K562 (cell line): Measurements from ENCODE around the gene SMIM12. TPM values are rescaled to one million over a fixed set of nuclear protein-coding genes. Genes with fewer than 3 reads are reported as not detected.

ENCODE experiments used
- ATAC-seq: fragments of 200-7000 bp; cut with Tn5 transposase; 3 replicates; pipeline ENCODE4 v1.9.1; 2020; ENCODE audit warnings: moderate library complexity
- BruUV-seq: library from RNA; stranded (reverse); fragments of 400-500 nt; replicated peaks from 2 replicates; lab custom pipeline; 2021; lab: Mats Ljungman, UMichigan
- CTCF ChIA-PET: fragments of 300-600 bp; formaldehyde crosslinking; extraction: SDS; loops from one replicate; lab custom pipeline; 2021; ENCODE audit warnings: low intra/inter-chr PET ratio; lab: Yijun Ruan, JAX
- POLR2A ChIA-PET: fragments of 300-600, 350-650 bp; sonication (Branson Sonifier 250); formaldehyde crosslinking; extraction: SDS; loops from one replicate; lab custom pipeline; 2021; ENCODE audit warnings: antibody characterized with exemption, inconsistent platforms; lab: Yijun Ruan, JAX
- DNase-seq, 4 experiments: peaks; one replicate each; pipeline versions ENCODE4 v3.0.0 to v3.0.0-alpha.2; 2011 to 2018; ENCODE audit warnings: low spot score in 3 of 4, mixed read lengths in 3 of 4; ENCODE audit errors: extremely low read depth in 1 of 4
- FAIRE-seq: peaks from 2 replicates; lab custom pipeline; 2011; peaks lifted over from hg19 to GRCh38; lab: Jason Lieb, UNC
- H2AFZ ChIP-seq: 2 replicates; pipeline ENCODE4 v1.6.0; 2011; ENCODE audit warnings: low read depth, low read length, control low read depth, inconsistent platforms
- H3K27ac ChIP-seq: fragments of 200-600 bp; 3 replicates; pipeline ENCODE4 v1.8.0; 2011; ENCODE audit warnings: low read depth, mild to moderate bottlenecking, control low read depth, inconsistent platforms, low read length, moderate library complexity, mixed read lengths; ENCODE audit errors: extremely low read depth
- H3K27me3 ChIP-seq, 2 experiments: fragments of 300-600 bp in 1 of 2; 2 replicates in 1 of 2; 3 replicates in 1 of 2; pipeline versions ENCODE4 v1.6.0 to v1.8.0; 2011; ENCODE audit warnings: inconsistent platforms in 2 of 2, low read length in 2 of 2, mild to moderate bottlenecking in 1 of 2, mixed read lengths in 1 of 2, moderate library complexity in 1 of 2; ENCODE audit not compliant: control insufficient read depth in 2 of 2, insufficient read depth in 2 of 2
- H3K36me3 ChIP-seq: fragments of 300-600 bp; 3 replicates; pipeline ENCODE4 v1.8.0; 2011; ENCODE audit warnings: mild to moderate bottlenecking, low read length, inconsistent platforms; ENCODE audit not compliant: control insufficient read depth, insufficient read depth
- H3K4me1 ChIP-seq, 2 experiments: fragments of 200-600 bp in 1 of 2; replicated peaks in 1 of 2; 2 replicates in 1 of 2; 3 replicates in 1 of 2; pipeline versions ENCODE4 v1.5.1 to v1.8.0; 2011; ENCODE audit warnings: inconsistent platforms in 2 of 2, low read length in 2 of 2, mild to moderate bottlenecking in 1 of 2, mixed read lengths in 1 of 2, moderate library complexity in 1 of 2; ENCODE audit not compliant: control insufficient read depth in 2 of 2, insufficient read depth in 2 of 2
- H3K4me2 ChIP-seq: 2 replicates; pipeline ENCODE4 v1.6.1; 2011; ENCODE audit warnings: low read length, control low read depth, inconsistent platforms, mixed read lengths; ENCODE audit not compliant: insufficient read depth
- H3K4me3 ChIP-seq: fragments of 200-600 bp; sonication (generic), shearing (Covaris generic); 2 replicates; pipeline ENCODE4 v1.5.1; 2016; ENCODE audit warnings: control low read depth, inconsistent platforms
- H3K79me2 ChIP-seq: fragments of 200-600 bp; 3 replicates; pipeline ENCODE4 v1.8.0; 2011; ENCODE audit warnings: low read length, inconsistent platforms; ENCODE audit not compliant: control insufficient read depth, insufficient read depth
- H3K9ac ChIP-seq, 2 experiments: 2 replicates each; pipeline versions ENCODE4 v1.6.0 to v1.6.1; 2011; ENCODE audit warnings: low read depth in 2 of 2, low read length in 2 of 2, control low read depth in 1 of 2, inconsistent platforms in 1 of 2, mild to moderate bottlenecking in 1 of 2, mixed read lengths in 1 of 2; ENCODE audit not compliant: insufficient read depth in 1 of 2
- H3K9me1 ChIP-seq: one replicate; pipeline ENCODE4 v1.6.0; 2011; ENCODE audit warnings: inconsistent platforms, mild to moderate bottlenecking, low read length, moderate library complexity; ENCODE audit not compliant: control insufficient read depth, insufficient read depth
- H3K9me3 ChIP-seq: replicated peaks from 2 replicates; pipeline ENCODE4 v1.5.1; 2011; ENCODE audit warnings: low read depth, low read length, inconsistent platforms; ENCODE audit not compliant: control insufficient read depth, insufficient read depth
- H4K20me1 ChIP-seq: replicated peaks from 2 replicates; pipeline ENCODE4 v1.6.1; 2011; ENCODE audit warnings: low read length, inconsistent platforms, mixed read lengths; ENCODE audit not compliant: control insufficient read depth, insufficient read depth
- CTCF ChIP-seq, 3 experiments: IDR thresholded peaks in 2 of 3; conservative IDR thresholded peaks in 1 of 3; 2 replicates each; pipeline ENCODE4 v1.5.1; 2011 to 2012; ENCODE audit warnings: low read length in 3 of 3, mild to moderate bottlenecking in 3 of 3, control low read depth in 2 of 3, improper control_type of control experiment in 1 of 3, inconsistent platforms in 1 of 3, low read depth in 1 of 3, mixed read lengths in 1 of 3, moderate library complexity in 1 of 3; ENCODE audit not compliant: insufficient read depth in 2 of 3
- HEY1 ChIP-seq: fragments of 250-450 bp; sonication (Bioruptor Pico); IDR thresholded peaks from 2 replicates; pipeline ENCODE4 v1.5.0; 2020; ENCODE audit warnings: mild to moderate bottlenecking, moderate library complexity, borderline replicate concordance
- HNRNPL ChIP-seq: fragments of 200-400 bp; formaldehyde crosslinking; IDR thresholded peaks from 2 replicates; pipeline ENCODE4 v1.6.1; 2017; ENCODE audit warnings: low read depth, mild to moderate bottlenecking, low read length
- NRF1 ChIP-seq, 2 experiments: fragments of 450-650 bp; IDR thresholded peaks in 1 of 2; conservative IDR thresholded peaks in 1 of 2; 2 replicates each; pipeline ENCODE4 v1.6.1; 2014; ENCODE audit warnings: mild to moderate bottlenecking in 2 of 2
- PKNOX1 ChIP-seq: fragments of 450-650 bp; IDR thresholded peaks from 2 replicates; pipeline ENCODE4 v1.6.1; 2016
- RAD21 ChIP-seq, 2 experiments: fragments of 250-450 bp in 1 of 2; fragments of 450-650 bp in 1 of 2; sonication (Bioruptor Pico) in 1 of 2; formaldehyde crosslinking in 1 of 2; IDR thresholded peaks in 1 of 2; conservative IDR thresholded peaks in 1 of 2; 2 replicates each; pipeline versions ENCODE4 v1.4.0 to v1.8.0; 2020 to 2022; ENCODE audit warnings: mild to moderate bottlenecking in 2 of 2, moderate library complexity in 1 of 2
- REST ChIP-seq, 2 experiments: fragments of 450-650 bp; formaldehyde crosslinking in 1 of 2; IDR thresholded peaks; 2 replicates each; pipeline versions ENCODE4 v1.4.0 to v1.6.1; 2014 to 2020; ENCODE audit warnings: mild to moderate bottlenecking in 2 of 2, borderline replicate concordance in 1 of 2, low read depth in 1 of 2
- SMC3 ChIP-seq: conservative IDR thresholded peaks from 2 replicates; pipeline ENCODE4 v1.6.1; 2011; ENCODE audit warnings: low read depth, low read length, improper control_type of control experiment; ENCODE audit not compliant: insufficient read depth
- SRSF3 ChIP-seq: fragments of 200-400 bp; formaldehyde crosslinking; IDR thresholded peaks from 2 replicates; pipeline ENCODE4 v1.6.1; 2016; ENCODE audit warnings: mild to moderate bottlenecking, low read length, moderate library complexity; ENCODE audit not compliant: insufficient read depth
- WGBS: fragments of 100-300 bp; shearing (Covaris generic); methylation state at CpG from one replicate; pipeline ENCODE4 v1.1.6; 2016; ENCODE audit warnings: low coverage, mixed read lengths; ENCODE audit not compliant: insufficient coverage; ENCODE audit errors: missing lambda C conversion rate; 5-methylcytosine and 5-hydroxymethylcytosine counted together
- in situ Hi-C: fragments of 300-500 bp; cut with MboI; formaldehyde crosslinking; loops from 4 replicates; pipeline ENCODE4 v1.15.0; 2018; ENCODE audit warnings: inconsistent platforms, mixed read lengths
- intact Hi-C: fragments of 100-400 bp; cut with micrococcal nuclease; formaldehyde crosslinking; loops from 2 replicates; pipeline ENCODE4 v1.14.2; 2022
- polyA plus RNA-seq, 8 experiments: library from polyadenylated mRNA; depleted of rRNA in 4 of 8; stranded (reverse) in 5 of 8; unstranded in 3 of 8; fragments of >200 nt; fragmentation: Nextera tagmentation in 2 of 8; fragmentation: Illumina TruSeq in 1 of 8; extraction: Ambion mirVana in 2 of 8; extraction: Trizol in 1 of 8; gene quantifications; 2 replicates each; pipeline versions ENCODE4 v1.2.1 to v1.2.3, GENCODE V29; 2011 to 2014; ENCODE audit warnings: inconsistent platforms in 1 of 8, missing spikeins in 1 of 8
- total RNA-seq, 7 experiments: library from RNA; depleted of rRNA in 6 of 7; stranded (reverse); fragments of >200 nt in 6 of 7; fragmentation: Illumina TruSeq in 2 of 7; extraction: Trizol in 2 of 7; gene quantifications; 2 replicates each; pipeline versions ENCODE4 v1.2.1 to v1.2.3, GENCODE V29; 2011 to 2021; ENCODE audit warnings: low replicate concordance in 1 of 7

Gene SMIM12
- total and polyA plus RNA-seq, 9 of the 15 experiments (the other 6 are each of a cell fraction or from before 2014, with no cell fraction given): 51.7 to 112 (median 63.9) TPM

GRCh38 chr1:34879230-34879629 lies 19.7 kb upstream of the SMIM12 start:
- FAIRE-seq (peak; percentile 32), ATAC-seq (peak; percentile 90), DNase-seq (peak in 1 of 4 experiments; percentile 48)
- no peak overlapping the region for H3K9ac ChIP-seq
- no peaks in the 10 kb centered on the region for H3K36me3 ChIP-seq
- H3K4me1 ChIP-seq: no peaks in the 10 kb centered on the region
- H3K4me2 ChIP-seq: 0 out of 2 replicates have a peak overlapping the region, but pooled peaks have one; percentile 5
- no peak overlapping the region for H3K4me3 ChIP-seq
- WGBS: 5% methylated on average over 9 of the region's 9 CpGs
- CTCF ChIA-PET: no interaction called here
- TF ChIP-seq HNRNPL (no peak), NRF1 (conservative IDR thresholded peaks at IDR 0.05 in 1 of 2, IDR thresholded peaks at IDR 0.05 in 1 of 2) (peak; percentile 71 to 73), RAD21 (CRISPR knock-in tag; conservative IDR thresholded peaks at IDR 0.05 in 1 of 2, IDR thresholded peaks at IDR 0.05 in 1 of 2) (peak in 1 of 2 experiments; percentile 38; a peak in 2 of 4 replicates), CTCF (IDR thresholded peaks at IDR 0.05 in 2 of 3, conservative IDR thresholded peaks at IDR 0.05 in 1 of 3; ENCODE audit: insufficient read depth in 2 of 3, low read depth in 1 of 3, low read length in 3 of 3) (peak; percentile 24 to 34 (median 30); a peak in 4 of 6 replicates), HEY1 (CRISPR knock-in tag) (no peak), PKNOX1 (0 out of 2 replicates have a peak, but pooled peaks have one; percentile 11), REST (IDR thresholded peaks at IDR 0.05; ENCODE audit: borderline replicate concordance) (peak; percentile 20; the same call in 1 of the 2 replicates), REST (CRISPR knock-in tag; IDR thresholded peaks at IDR 0.05; ENCODE audit: low read depth) (no peak), SRSF3 (no peak), SMC3 (0 out of 2 replicates have a peak, but pooled peaks have one; percentile 14)
- no peaks in the 10 kb centered on the region for H4K20me1 ChIP-seq
- H3K27me3 ChIP-seq: peaks cover 33 to 50% of the 10 kb centered on the region in 2 experiments
- H2AFZ ChIP-seq: no peak overlapping the region
- no peaks in the 10 kb centered on the region for H3K9me3 ChIP-seq
- H3K79me2 ChIP-seq: no peaks in the 10 kb centered on the region
- no peaks in the 10 kb centered on the region for H3K9me1 ChIP-seq
- in situ Hi-C loops (no loop called here), intact Hi-C loops (no loop called here)
- BruUV-seq: no TSS peak
- POLR2A ChIA-PET: interaction anchor here (0.6 to 1.7 kb wide), 4 partner anchors 9 to 1837 kb away, joined by 3 to 6 read pairs (median 3); no protein-coding TSS in a partner anchor
- no peak overlapping the region for H3K27ac ChIP-seq
